ENCODE measurements around the gene MIGA2. TPM values are rescaled to one million over a fixed set of nuclear protein-coding genes. Genes with fewer than 3 reads are reported as not detected.

MIGA2 gene
- total RNA-seq, 1 donor from 2014 or later = 40.2 TPM

GRCh38 chr9:129026442-129027223, 9.8 kb upstream of the MIGA2 start:
- H3K4me3 Mint-ChIP-seq (ENCODE audit: unreplicated experiment) = peak overlapping the region; percentile 91
- TF ChIP-seq, protein P1, sequence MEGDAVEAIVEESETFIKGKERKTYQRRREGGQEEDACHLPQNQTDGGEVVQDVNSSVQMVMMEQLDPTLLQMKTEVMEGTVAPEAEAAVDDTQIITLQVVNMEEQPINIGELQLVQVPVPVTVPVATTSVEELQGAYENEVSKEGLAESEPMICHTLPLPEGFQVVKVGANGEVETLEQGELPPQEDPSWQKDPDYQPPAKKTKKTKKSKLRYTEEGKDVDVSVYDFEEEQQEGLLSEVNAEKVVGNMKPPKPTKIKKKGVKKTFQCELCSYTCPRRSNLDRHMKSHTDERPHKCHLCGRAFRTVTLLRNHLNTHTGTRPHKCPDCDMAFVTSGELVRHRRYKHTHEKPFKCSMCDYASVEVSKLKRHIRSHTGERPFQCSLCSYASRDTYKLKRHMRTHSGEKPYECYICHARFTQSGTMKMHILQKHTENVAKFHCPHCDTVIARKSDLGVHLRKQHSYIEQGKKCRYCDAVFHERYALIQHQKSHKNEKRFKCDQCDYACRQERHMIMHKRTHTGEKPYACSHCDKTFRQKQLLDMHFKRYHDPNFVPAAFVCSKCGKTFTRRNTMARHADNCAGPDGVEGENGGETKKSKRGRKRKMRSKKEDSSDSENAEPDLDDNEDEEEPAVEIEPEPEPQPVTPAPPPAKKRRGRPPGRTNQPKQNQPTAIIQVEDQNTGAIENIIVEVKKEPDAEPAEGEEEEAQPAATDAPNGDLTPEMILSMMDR (IDR thresholded peaks at IDR 0.05; ENCODE audit: partially characterized antibody, unreplicated experiment) = no peak
- no peaks in the 10 kb centered on the region for H3K36me3 Mint-ChIP-seq (ENCODE audit: unreplicated experiment)
- peak overlapping the region; percentile 33 for H3K27ac Mint-ChIP-seq (ENCODE audit: unreplicated experiment)
- H3K4me1 Mint-ChIP-seq (ENCODE audit: low read depth, unreplicated experiment) = peaks cover 29% of the 10 kb centered on the region
- H3K9me3 Mint-ChIP-seq (ENCODE audit: unreplicated experiment) = peaks cover 17% of the 10 kb centered on the region
- DNase-seq = peak; percentile 61
- peaks cover 10% of the 10 kb centered on the region for H3K27me3 Mint-ChIP-seq (ENCODE audit: unreplicated experiment)

GRCh38 chr9:129027224-129027684, 9.2 kb upstream of the MIGA2 start:
- Mint-ChIP-seq H3K9me3 (ENCODE audit: unreplicated experiment) (peaks cover 17% of the 10 kb centered on the region), H3K27ac (ENCODE audit: unreplicated experiment) (peak overlapping the region; percentile 79), H3K4me3 (ENCODE audit: unreplicated experiment) (peak overlapping the region; percentile 91), H3K36me3 (ENCODE audit: unreplicated experiment) (no peaks in the 10 kb centered on the region), H3K4me1 (ENCODE audit: low read depth, unreplicated experiment) (peaks cover 24% of the 10 kb centered on the region), H3K27me3 (ENCODE audit: unreplicated experiment) (peaks cover 10% of the 10 kb centered on the region)
- DNase-seq = no peak
- TF ChIP-seq, protein P1 (IDR thresholded peaks at IDR 0.05; ENCODE audit: partially characterized antibody, unreplicated experiment) = no peak

DNA sequence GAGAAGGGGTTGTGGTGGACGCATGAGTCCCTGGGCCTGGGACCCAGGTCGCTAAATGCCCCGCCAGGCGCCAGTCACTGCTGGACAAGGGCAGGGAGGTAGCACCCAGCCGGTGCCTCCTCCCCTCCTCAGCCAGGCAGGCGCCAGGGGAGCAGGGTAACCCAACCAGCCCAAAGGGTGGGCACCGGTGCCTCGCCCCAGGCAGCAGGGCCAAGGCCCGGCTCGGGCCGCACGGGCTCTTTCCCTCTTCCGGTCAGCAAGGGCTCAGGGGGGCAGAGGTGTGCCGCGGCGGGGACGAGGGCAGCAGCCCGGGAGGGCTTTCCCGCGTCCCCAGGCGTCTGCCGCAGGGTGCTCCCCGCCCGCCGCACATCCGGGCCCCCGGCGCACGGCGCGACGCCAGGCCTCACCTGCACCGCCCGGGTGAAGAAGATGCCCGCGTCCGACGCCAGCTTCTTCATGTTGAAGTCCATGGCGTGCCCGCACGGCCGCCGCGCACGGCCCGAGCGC, 8.7 kb upstream of the MIGA2 start:
- Mint-ChIP-seq H3K9me3 (ENCODE audit: unreplicated experiment) (peaks cover 15% of the 10 kb centered on the region), H3K27ac (ENCODE audit: unreplicated experiment) (peak overlapping the region; percentile 79), H3K4me3 (ENCODE audit: unreplicated experiment) (peak overlapping the region; percentile 91), H3K4me1 (ENCODE audit: low read depth, unreplicated experiment) (peaks cover 20% of the 10 kb centered on the region), H3K36me3 (ENCODE audit: unreplicated experiment) (no peaks in the 10 kb centered on the region), H3K27me3 (ENCODE audit: unreplicated experiment) (peaks cover 7% of the 10 kb centered on the region)
- TF ChIP-seq, protein P1 (IDR thresholded peaks at IDR 0.05; ENCODE audit: partially characterized antibody, unreplicated experiment) = no peak
- DNase-seq = peak; percentile 42

GRCh38 chr9:129028192-129028966, 8.0 kb upstream of the MIGA2 start, which contains the start of gene SH3GLB2:
SH3GLB2 (minus strand) TSS chr9:129028331; CDS start chr9:129028154, 177 bp downstream.
- peaks cover 17% of the 10 kb centered on the region for H3K4me1 Mint-ChIP-seq (ENCODE audit: low read depth, unreplicated experiment)
- peak; percentile 99 for DNase-seq
- H3K27me3 Mint-ChIP-seq (ENCODE audit: unreplicated experiment) = peaks cover 4% of the 10 kb centered on the region
- H3K36me3 Mint-ChIP-seq (ENCODE audit: unreplicated experiment) = no peaks in the 10 kb centered on the region
- H3K4me3 Mint-ChIP-seq (ENCODE audit: unreplicated experiment) = peak within 1 kb of the TSS; percentile 91
- TF ChIP-seq, protein P1 (IDR thresholded peaks at IDR 0.05; ENCODE audit: partially characterized antibody, unreplicated experiment) = peak; percentile 73
- peaks cover 10% of the 10 kb centered on the region for H3K9me3 Mint-ChIP-seq (ENCODE audit: unreplicated experiment)
- peak within 1 kb of the TSS; percentile 79 for H3K27ac Mint-ChIP-seq (ENCODE audit: unreplicated experiment)
